ENCODE data around the gene SMYD2.

GRCh38 chr1:214349008-214349407, 68.0 kb downstream of the SMYD2 start:
- TF ChIP-seq, protein P1, sequence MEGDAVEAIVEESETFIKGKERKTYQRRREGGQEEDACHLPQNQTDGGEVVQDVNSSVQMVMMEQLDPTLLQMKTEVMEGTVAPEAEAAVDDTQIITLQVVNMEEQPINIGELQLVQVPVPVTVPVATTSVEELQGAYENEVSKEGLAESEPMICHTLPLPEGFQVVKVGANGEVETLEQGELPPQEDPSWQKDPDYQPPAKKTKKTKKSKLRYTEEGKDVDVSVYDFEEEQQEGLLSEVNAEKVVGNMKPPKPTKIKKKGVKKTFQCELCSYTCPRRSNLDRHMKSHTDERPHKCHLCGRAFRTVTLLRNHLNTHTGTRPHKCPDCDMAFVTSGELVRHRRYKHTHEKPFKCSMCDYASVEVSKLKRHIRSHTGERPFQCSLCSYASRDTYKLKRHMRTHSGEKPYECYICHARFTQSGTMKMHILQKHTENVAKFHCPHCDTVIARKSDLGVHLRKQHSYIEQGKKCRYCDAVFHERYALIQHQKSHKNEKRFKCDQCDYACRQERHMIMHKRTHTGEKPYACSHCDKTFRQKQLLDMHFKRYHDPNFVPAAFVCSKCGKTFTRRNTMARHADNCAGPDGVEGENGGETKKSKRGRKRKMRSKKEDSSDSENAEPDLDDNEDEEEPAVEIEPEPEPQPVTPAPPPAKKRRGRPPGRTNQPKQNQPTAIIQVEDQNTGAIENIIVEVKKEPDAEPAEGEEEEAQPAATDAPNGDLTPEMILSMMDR (conservative IDR thresholded peaks at IDR 0.05; ENCODE audit: low read depth in 2 of 2), result no peak; a peak in 1 of 4 replicates
- TF ChIP-seq JUNB (IDR thresholded peaks at IDR 0.05; ENCODE audit: unreplicated experiment), result no peak
- no peak for TF ChIP-seq STAT1 (IDR thresholded peaks at IDR 0.05; ENCODE audit: unreplicated experiment)
- no peak for TF ChIP-seq EZH2 (IDR thresholded peaks at IDR 0.05; ENCODE audit: low read depth, unreplicated experiment)
- TF ChIP-seq POLR2AphosphoS5 (IDR thresholded peaks at IDR 0.05; ENCODE audit: low read depth), result no peak
- TF ChIP-seq, protein P2, sequence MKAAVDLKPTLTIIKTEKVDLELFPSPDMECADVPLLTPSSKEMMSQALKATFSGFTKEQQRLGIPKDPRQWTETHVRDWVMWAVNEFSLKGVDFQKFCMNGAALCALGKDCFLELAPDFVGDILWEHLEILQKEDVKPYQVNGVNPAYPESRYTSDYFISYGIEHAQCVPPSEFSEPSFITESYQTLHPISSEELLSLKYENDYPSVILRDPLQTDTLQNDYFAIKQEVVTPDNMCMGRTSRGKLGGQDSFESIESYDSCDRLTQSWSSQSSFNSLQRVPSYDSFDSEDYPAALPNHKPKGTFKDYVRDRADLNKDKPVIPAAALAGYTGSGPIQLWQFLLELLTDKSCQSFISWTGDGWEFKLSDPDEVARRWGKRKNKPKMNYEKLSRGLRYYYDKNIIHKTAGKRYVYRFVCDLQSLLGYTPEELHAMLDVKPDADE (IDR thresholded peaks at IDR 0.05), result no peak
- no peak for TF ChIP-seq REST (IDR thresholded peaks at IDR 0.05; ENCODE audit: unreplicated experiment)
- TF ChIP-seq EZH2phosphoT487 (IDR thresholded peaks at IDR 0.05; ENCODE audit: unreplicated experiment), result no peak
- TF ChIP-seq CREB1 (CRISPR knock-in tag; IDR thresholded peaks at IDR 0.05; ENCODE audit: low read depth), result no peak
- TF ChIP-seq NANOG (IDR thresholded peaks at IDR 0.05; ENCODE audit: borderline replicate concordance), result no peak
- TF ChIP-seq ZNF331 (CRISPR knock-in tag; IDR thresholded peaks at IDR 0.05; ENCODE audit: low read depth), result no peak

Measured in GM23338 (cell line).